ENCODE measurements around the gene UBE3A. TPM values are rescaled to one million over a fixed set of nuclear protein-coding genes. Genes with fewer than 3 reads are reported as not detected.

The UBE3A gene
- total and polyA plus RNA-seq, 10 donors, result 12.2 to 111 (median 96.4) TPM

DNA sequence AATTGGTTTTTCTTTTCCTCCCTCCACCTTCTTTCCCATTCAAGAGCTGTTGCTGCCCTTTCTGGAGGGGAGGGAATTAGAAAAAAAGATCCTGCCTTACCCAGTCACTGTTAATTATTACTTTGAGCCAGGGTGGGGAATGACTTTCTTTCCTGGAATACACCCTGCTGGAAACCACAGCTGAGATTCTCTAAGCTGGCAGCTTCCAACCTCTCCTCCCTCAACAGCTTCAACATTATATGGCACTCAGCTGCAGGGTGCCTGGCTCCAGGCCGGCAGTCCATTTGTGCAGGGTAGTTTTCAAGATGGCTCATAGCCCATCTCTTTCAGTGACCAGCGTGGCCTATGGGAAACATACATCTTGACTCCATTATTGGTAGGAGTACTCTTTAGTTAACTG is 105.8 kb downstream of the UBE3A start:
- Histone ChIP-seq H3K4me1 (no peaks in the 10 kb centered on the region), H3K27me3 (replicated peaks in 1 of 7) (no peaks in the 10 kb centered on the region), H3K4me3 (no peak overlapping the region), H3K27ac (no peak overlapping the region), H3K9me3 (peaks cover 0 to 13% (median 6%) of the 10 kb centered on the region in 8 donors), H3K36me3 (peaks cover 0 to 49% (median 5%) of the 10 kb centered on the region in 6 donors)
- intact Hi-C loops (cut with DNase I; ENCODE audit: low total_unique reads), result no loop called here
- TF ChIP-seq POLR2A (IDR thresholded peaks at IDR 0.05), result no peak
- TF ChIP-seq, protein P1, sequence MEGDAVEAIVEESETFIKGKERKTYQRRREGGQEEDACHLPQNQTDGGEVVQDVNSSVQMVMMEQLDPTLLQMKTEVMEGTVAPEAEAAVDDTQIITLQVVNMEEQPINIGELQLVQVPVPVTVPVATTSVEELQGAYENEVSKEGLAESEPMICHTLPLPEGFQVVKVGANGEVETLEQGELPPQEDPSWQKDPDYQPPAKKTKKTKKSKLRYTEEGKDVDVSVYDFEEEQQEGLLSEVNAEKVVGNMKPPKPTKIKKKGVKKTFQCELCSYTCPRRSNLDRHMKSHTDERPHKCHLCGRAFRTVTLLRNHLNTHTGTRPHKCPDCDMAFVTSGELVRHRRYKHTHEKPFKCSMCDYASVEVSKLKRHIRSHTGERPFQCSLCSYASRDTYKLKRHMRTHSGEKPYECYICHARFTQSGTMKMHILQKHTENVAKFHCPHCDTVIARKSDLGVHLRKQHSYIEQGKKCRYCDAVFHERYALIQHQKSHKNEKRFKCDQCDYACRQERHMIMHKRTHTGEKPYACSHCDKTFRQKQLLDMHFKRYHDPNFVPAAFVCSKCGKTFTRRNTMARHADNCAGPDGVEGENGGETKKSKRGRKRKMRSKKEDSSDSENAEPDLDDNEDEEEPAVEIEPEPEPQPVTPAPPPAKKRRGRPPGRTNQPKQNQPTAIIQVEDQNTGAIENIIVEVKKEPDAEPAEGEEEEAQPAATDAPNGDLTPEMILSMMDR (IDR thresholded peaks at IDR 0.05 in 8 of 11, conservative IDR thresholded peaks at IDR 0.05 in 3 of 11), result no peak
- TF ChIP-seq POLR2AphosphoS5 (IDR thresholded peaks at IDR 0.05), result no peak
- WGBS, 5 donors, result 93 to 100% (median 96%) methylated on average over 2 of the region's 2 CpGs
- DNase-seq, result no peak

DNA sequence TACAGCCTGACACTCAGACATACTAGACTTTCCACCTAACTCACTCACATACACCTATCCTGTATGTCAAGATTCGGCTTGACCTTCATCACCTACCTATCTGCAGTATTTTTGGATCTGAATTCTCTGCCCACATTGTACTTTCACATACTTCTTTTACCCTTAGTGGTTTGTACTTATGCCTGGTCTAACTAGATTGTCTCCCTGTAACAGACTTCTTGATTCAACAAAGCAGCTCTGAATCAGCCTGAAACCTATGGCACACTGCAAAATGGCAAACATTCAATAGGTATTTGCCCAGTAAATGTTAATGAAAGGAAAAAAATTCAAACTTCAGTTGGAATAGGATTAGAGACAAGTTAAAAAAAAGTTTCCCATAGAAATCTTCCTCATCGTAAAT is 106.5 kb downstream of the UBE3A start:
- intact Hi-C loops (cut with DNase I; ENCODE audit: low total_unique reads), result no loop called here
- 93 to 98% (median 95%) methylated on average over 2 of the region's 2 CpGs for WGBS, 5 donors
- H3K9me3 ChIP-seq, result peaks cover 0 to 13% (median 6%) of the 10 kb centered on the region in 8 donors

DNA sequence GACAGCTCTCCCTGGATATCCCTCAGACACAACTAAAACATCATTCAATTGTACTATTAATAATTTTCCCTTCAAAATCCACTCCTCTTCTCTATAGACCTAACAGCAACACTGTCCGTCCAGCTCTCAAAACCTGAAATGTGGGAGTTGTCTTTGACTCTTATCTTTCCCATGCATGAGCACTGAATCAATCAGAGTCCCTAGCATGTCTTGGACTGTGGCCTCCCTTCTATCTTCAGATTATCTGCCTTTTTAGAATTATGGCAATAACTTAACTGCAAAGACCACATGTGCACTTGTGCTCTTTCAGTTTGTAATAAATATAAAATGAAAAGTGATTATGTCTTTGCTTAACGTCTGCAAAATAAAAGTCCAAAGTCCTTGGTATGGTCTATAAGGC is 107.0 kb downstream of the UBE3A start:
- TF ChIP-seq POLR2AphosphoS5 (IDR thresholded peaks at IDR 0.05), result no peak
- H3K27ac ChIP-seq, result no peak overlapping the region
- H3K36me3 ChIP-seq, result peaks cover 0 to 37% (median 2%) of the 10 kb centered on the region in 6 donors
- no peaks in the 10 kb centered on the region for H3K4me1 ChIP-seq
- DNase-seq, result no peak
- H3K9me3 ChIP-seq, result peaks cover 0 to 13% (median 6%) of the 10 kb centered on the region in 8 donors
- H3K4me3 ChIP-seq, result no peak overlapping the region
- intact Hi-C loops (cut with DNase I; ENCODE audit: low total_unique reads), result no loop called here
- no peaks in the 10 kb centered on the region for H3K27me3 ChIP-seq (replicated peaks in 1 of 7)
- WGBS, 5 donors, result 93 to 97% (median 96%) methylated on average over 2 of the region's 2 CpGs

More for the DNA sequence above, 106.5 kb downstream of the UBE3A start:
- H3K4me1 ChIP-seq, result no peaks in the 10 kb centered on the region
- H3K4me3 ChIP-seq, result no peak overlapping the region
- no peak for DNase-seq
- no peak overlapping the region for H3K27ac ChIP-seq
- H3K27me3 ChIP-seq (replicated peaks in 1 of 7), result no peaks in the 10 kb centered on the region
- TF ChIP-seq POLR2AphosphoS5 (IDR thresholded peaks at IDR 0.05) (no peak), POLR2A (IDR thresholded peaks at IDR 0.05) (no peak)
- TF ChIP-seq, protein P1 (IDR thresholded peaks at IDR 0.05 in 8 of 11, conservative IDR thresholded peaks at IDR 0.05 in 3 of 11), result no peak
- H3K36me3 ChIP-seq, result peaks cover 0 to 42% (median 3%) of the 10 kb centered on the region in 6 donors

DNA sequence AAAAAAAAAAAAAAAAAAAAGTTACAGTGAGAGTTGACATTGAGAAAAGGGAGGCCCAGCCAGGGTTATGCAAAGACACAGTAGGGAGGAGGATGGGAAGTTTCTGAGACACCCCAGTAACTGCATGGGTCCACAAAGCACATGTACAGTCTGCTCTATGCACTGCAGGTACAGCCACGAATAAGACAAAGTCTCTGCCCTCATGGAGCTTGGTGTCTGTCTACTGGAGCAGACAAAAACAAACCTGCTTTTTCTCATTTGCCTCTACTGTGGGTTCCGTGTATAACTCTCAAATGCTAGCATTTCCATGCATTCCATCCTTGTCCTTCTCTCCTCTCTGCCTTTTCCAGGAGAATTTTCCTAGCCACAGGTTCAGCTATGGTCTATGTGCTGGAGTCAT is 107.4 kb downstream of the UBE3A start:
- H3K4me1 ChIP-seq, result no peaks in the 10 kb centered on the region
- H3K27ac ChIP-seq, result no peak overlapping the region
- peaks cover 0 to 33% (median under 1%) of the 10 kb centered on the region in 6 donors for H3K36me3 ChIP-seq
- intact Hi-C loops (cut with DNase I; ENCODE audit: low total_unique reads), result no loop called here
- H3K4me3 ChIP-seq, result no peak overlapping the region
- DNase-seq, result no peak
- 93 to 100% (median 98%) methylated on average over 2 of the region's 2 CpGs for WGBS, 5 donors
- H3K9me3 ChIP-seq, result peaks cover 0 to 13% (median 6%) of the 10 kb centered on the region in 8 donors
- H3K27me3 ChIP-seq (replicated peaks in 1 of 7), result no peaks in the 10 kb centered on the region
- TF ChIP-seq POLR2A (IDR thresholded peaks at IDR 0.05) (no peak), POLR2AphosphoS5 (IDR thresholded peaks at IDR 0.05) (no peak)
- TF ChIP-seq, protein P1 (IDR thresholded peaks at IDR 0.05 in 8 of 11, conservative IDR thresholded peaks at IDR 0.05 in 3 of 11), result no peak

DNA sequence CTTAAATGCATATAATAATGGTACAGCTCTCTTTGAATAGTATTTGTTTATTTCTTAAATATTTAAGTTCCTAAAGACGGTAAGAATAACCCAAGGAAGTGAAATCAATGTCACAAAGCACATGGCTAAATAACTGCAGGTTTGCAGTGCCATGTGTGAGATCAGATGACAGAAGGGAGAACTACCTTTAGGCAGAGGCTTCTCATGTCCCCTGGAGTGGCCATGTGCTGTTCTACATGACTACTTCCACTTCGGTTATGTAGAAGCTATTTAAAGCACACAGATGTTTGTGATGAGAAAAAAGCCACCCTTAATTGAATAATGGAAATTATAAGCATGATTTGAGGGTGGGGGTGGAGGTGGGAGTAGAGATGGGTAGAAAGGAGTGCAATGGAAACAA is 109.1 kb downstream of the UBE3A start:
- Histone ChIP-seq H3K4me3 (no peak overlapping the region), H3K27ac (no peak overlapping the region), H3K27me3 (replicated peaks in 1 of 7) (no peaks in the 10 kb centered on the region), H3K9me3 (peaks cover 0 to 8% (median 2%) of the 10 kb centered on the region in 8 donors), H3K4me1 (no peaks in the 10 kb centered on the region), H3K36me3 (peaks cover 0 to 18% (median 0%) of the 10 kb centered on the region in 6 donors)
- intact Hi-C loops (cut with DNase I; ENCODE audit: low total_unique reads), result no loop called here
- TF ChIP-seq, protein P1 (IDR thresholded peaks at IDR 0.05 in 8 of 11, conservative IDR thresholded peaks at IDR 0.05 in 3 of 11), result no peak
- TF ChIP-seq POLR2AphosphoS5 (IDR thresholded peaks at IDR 0.05), result no peak
- no peak for TF ChIP-seq POLR2A (IDR thresholded peaks at IDR 0.05)
- DNase-seq, result no peak
- WGBS, 5 donors, result 60 to 72% (median 71%) methylated on average over 2 of the region's 2 CpGs
